HepG2 (cell line): ENCODE data around the gene IFT22. TPM values are rescaled to one million over a fixed set of nuclear protein-coding genes. Genes with fewer than 3 reads are reported as not detected.

Experiments used
- AGO2 ChIP-seq: fragments of 200-400 bp; formaldehyde crosslinking; optimal IDR thresholded peaks from 2 replicates; pipeline ENCODE3; 2017; ENCODE audit warnings: mild to moderate bottlenecking, low read depth, low read length, moderate library complexity
- ARNT2 ChIP-seq: sonication (generic); formaldehyde crosslinking; IDR thresholded peaks from 2 replicates; pipeline ENCODE4 v1.8.0; 2022; ENCODE audit warnings: mild to moderate bottlenecking, low read depth, missing genetic modification reagents, moderate library complexity
- ATF6 ChIP-seq: sonication (generic); formaldehyde crosslinking; conservative IDR thresholded peaks from 2 replicates; pipeline ENCODE4 v1.4.0; 2020; ENCODE audit warnings: missing genetic modification reagents
- CC2D1A ChIP-seq: sonication (generic); formaldehyde crosslinking; IDR thresholded peaks from 2 replicates; pipeline ENCODE4 v1.8.1; 2023; ENCODE audit warnings: mild to moderate bottlenecking, missing genetic modification reagents
- FLYWCH1 ChIP-seq: sonication (generic); formaldehyde crosslinking; IDR thresholded peaks from 2 replicates; pipeline ENCODE4 v1.8.1; 2023; ENCODE audit warnings: mild to moderate bottlenecking, missing genetic modification reagents
- FOXC1 ChIP-seq: sonication (generic); formaldehyde crosslinking; IDR thresholded peaks from 2 replicates; pipeline ENCODE4 v1.8.0; 2022; ENCODE audit warnings: mild to moderate bottlenecking, missing genetic modification reagents, borderline replicate concordance
- FOXP4 ChIP-seq: sonication (generic); formaldehyde crosslinking; IDR thresholded peaks from 2 replicates; pipeline ENCODE4 v1.4.0; 2020; ENCODE audit warnings: missing genetic modification reagents
- HCFC1 ChIP-seq: fragments of 150-350 bp; IDR thresholded peaks from 2 replicates; pipeline ENCODE4 v1.6.1; 2014; ENCODE audit warnings: low read depth, low read length
- NFE2L1 ChIP-seq: sonication (generic); formaldehyde crosslinking; IDR thresholded peaks from 2 replicates; pipeline ENCODE4 v1.4.0; 2020; ENCODE audit warnings: missing genetic modification reagents, mild to moderate bottlenecking, borderline replicate concordance
- NR2F1 ChIP-seq, 2 experiments: fragments of 450-650 bp in 1 of 2; formaldehyde crosslinking in 1 of 2; IDR thresholded peaks; 2 replicates each; pipeline versions ENCODE4 v1.5.0 to v1.6.1; 2016 to 2020; ENCODE audit warnings: mild to moderate bottlenecking in 1 of 2, missing compliant biosample characterization in 1 of 2, missing genetic modification reagents in 1 of 2, moderate library complexity in 1 of 2
- PPARG ChIP-seq: conservative IDR thresholded peaks from 2 replicates; pipeline ENCODE4 v1.6.1; 2016; ENCODE audit warnings: missing biosample characterization, missing genetic modification reagents
- SIN3A ChIP-seq: IDR thresholded peaks from 2 replicates; pipeline ENCODE4 v1.6.1; 2011; ENCODE audit warnings: low read depth, mild to moderate bottlenecking, control low read depth, low read length, borderline replicate concordance
- SMAD9 ChIP-seq: sonication (generic); formaldehyde crosslinking; IDR thresholded peaks from 2 replicates; pipeline ENCODE4 v1.5.1; 2020; ENCODE audit warnings: mild to moderate bottlenecking, missing genetic modification reagents
- SPEN ChIP-seq: sonication (generic); formaldehyde crosslinking; IDR thresholded peaks from 2 replicates; pipeline ENCODE4 v1.5.1; 2020; ENCODE audit warnings: low read depth, mild to moderate bottlenecking, missing genetic modification reagents
- TAF15 ChIP-seq: fragments of 200-400 bp; formaldehyde crosslinking; IDR thresholded peaks from one replicate; pipeline ENCODE4 v1.6.1; 2018; ENCODE audit warnings: mild to moderate bottlenecking, low read depth, low read length; ENCODE audit not compliant: poor library complexity, severe bottlenecking
- TBL1XR1 ChIP-seq: fragments of 150-350 bp; IDR thresholded peaks from 2 replicates; pipeline ENCODE4 v1.6.1; 2014; ENCODE audit warnings: borderline replicate concordance, low read length; ENCODE audit not compliant: partially characterized antibody
- TOPORS ChIP-seq: sonication (generic); formaldehyde crosslinking; IDR thresholded peaks from 2 replicates; pipeline ENCODE4 v1.8.0; 2023; ENCODE audit warnings: mild to moderate bottlenecking, missing genetic modification reagents
- ZNF329 ChIP-seq: sonication (generic); formaldehyde crosslinking; IDR thresholded peaks from 2 replicates; pipeline ENCODE4 v1.9.0; 2021; ENCODE audit warnings: low read depth, mild to moderate bottlenecking, missing genetic modification reagents
- ZNF775 ChIP-seq: sonication (generic); formaldehyde crosslinking; IDR thresholded peaks from 2 replicates; pipeline ENCODE4 v1.4.0; 2020; ENCODE audit warnings: missing genetic modification reagents, mild to moderate bottlenecking, moderate library complexity, borderline replicate concordance
- polyA plus RNA-seq, 8 experiments: library from polyadenylated mRNA; depleted of rRNA in 3 of 8; stranded (reverse) in 7 of 8; unstranded in 1 of 8; fragments of >200 nt; fragmentation: Illumina TruSeq in 4 of 8; extraction: Trizol in 4 of 8; gene quantifications; 2 replicates each; pipeline versions ENCODE4 v1.2.1 to v1.2.3, GENCODE V29; 2011 to 2016; ENCODE audit warnings: low read depth in 4 of 8, missing spikeins in 1 of 8, mixed read lengths in 1 of 8; ENCODE audit not compliant: insufficient read depth in 1 of 8
- total RNA-seq, 5 experiments: library from RNA; depleted of rRNA; stranded (reverse); fragments of >200 nt; fragmentation: Illumina TruSeq; extraction: Trizol; gene quantifications; 2 replicates each; pipeline ENCODE4 v1.2.3, GENCODE V29; 2016; ENCODE audit warnings: low read depth in 1 of 5
- TF ChIP-seq, protein P1 (sequence below): sonication (generic); formaldehyde crosslinking; IDR thresholded peaks from 2 replicates; pipeline ENCODE4 v1.9.0; 2022; ENCODE audit warnings: low read depth, missing genetic modification reagents
- TF ChIP-seq, protein P2 (sequence below): IDR thresholded peaks from 2 replicates; pipeline ENCODE4 v1.6.1; 2016; ENCODE audit warnings: missing compliant biosample characterization, missing genetic modification reagents, borderline replicate concordance

IFT22 gene
- total and polyA plus RNA-seq, 2 of the 13 experiments (the other 11 are each of a cell fraction or from before 2014, with no cell fraction given), result 8.9 to 14.5 TPM

DNA sequence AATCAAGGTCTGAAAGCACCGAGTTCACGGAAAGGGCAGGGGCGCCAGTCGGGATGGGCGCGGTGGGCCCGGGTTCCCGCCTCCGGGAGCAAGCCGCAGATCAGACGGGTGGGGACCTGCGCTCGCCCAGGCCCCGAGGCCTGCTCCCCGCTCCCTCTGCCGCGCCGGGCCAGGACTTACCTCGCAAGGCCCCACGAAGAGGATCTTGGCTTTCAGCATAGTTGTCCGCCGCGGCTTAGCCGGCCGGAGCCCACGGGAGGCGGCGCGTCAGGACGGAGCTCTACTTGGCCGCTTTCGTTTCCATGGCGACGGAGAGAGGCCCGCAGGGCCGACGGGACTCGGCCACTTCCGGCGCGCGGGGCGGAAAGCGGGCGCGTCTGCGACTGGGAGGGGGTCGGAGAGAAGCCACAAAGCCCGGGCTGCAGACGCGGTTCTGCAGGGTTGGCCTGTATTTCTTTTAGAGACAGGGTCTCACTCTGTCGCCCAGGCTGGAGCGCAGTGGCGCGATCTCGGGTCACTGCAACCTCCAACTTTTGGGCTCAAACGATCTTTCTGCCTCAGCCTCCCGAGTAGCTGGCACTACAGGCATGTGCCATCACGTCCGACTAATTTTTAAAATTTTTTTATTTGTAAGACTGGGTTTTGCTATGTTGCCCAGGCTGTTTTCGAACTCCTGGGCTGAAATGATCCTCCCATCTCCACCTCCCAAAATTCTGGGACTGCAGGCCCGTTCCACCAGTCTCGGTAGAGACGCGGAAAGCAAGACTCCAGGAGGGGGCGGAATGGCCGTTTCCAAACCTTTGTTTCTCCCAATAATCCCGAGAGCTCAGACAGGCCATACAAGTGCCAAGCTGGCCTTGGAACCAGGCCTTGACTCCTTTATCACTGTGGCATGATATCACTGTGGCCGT is at the start of gene IFT22 (continued):
- TF ChIP-seq ATF6 (CRISPR knock-in tag), result no peak
- TF ChIP-seq, protein P1, sequence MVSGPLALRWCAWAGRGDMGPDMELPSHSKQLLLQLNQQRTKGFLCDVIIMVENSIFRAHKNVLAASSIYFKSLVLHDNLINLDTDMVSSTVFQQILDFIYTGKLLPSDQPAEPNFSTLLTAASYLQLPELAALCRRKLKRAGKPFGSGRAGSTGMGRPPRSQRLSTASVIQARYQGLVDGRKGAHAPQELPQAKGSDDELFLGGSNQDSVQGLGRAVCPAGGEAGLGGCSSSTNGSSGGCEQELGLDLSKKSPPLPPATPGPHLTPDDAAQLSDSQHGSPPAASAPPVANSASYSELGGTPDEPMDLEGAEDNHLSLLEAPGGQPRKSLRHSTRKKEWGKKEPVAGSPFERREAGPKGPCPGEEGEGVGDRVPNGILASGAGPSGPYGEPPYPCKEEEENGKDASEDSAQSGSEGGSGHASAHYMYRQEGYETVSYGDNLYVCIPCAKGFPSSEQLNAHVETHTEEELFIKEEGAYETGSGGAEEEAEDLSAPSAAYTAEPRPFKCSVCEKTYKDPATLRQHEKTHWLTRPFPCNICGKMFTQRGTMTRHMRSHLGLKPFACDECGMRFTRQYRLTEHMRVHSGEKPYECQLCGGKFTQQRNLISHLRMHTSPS (CRISPR knock-in tag), result no peak
- no peak for TF ChIP-seq NFE2L1 (CRISPR knock-in tag)
- TF ChIP-seq TOPORS (CRISPR knock-in tag), result no peak
- TF ChIP-seq SIN3A, result peak; percentile 78; the same call in 1 of the 2 replicates
- no peak for TF ChIP-seq TAF15
- no peak for TF ChIP-seq NR2F1 (CRISPR knock-in tag; IDR thresholded peaks at IDR 0.05)
- TF ChIP-seq HCFC1, result no peak
- TF ChIP-seq FOXC1 (CRISPR knock-in tag), result no peak; the same call in 1 of the 2 replicates
- TF ChIP-seq TBL1XR1, result no peak
- no peak for TF ChIP-seq ZNF775 (CRISPR knock-in tag)
- no peak for TF ChIP-seq SMAD9 (CRISPR knock-in tag)
- no peak for TF ChIP-seq PPARG (CRISPR knock-in tag)
- TF ChIP-seq AGO2, result peak; percentile 18
- TF ChIP-seq SPEN (CRISPR knock-in tag), result peak; percentile 48; the same call in 1 of the 2 replicates
- TF ChIP-seq ARNT2 (CRISPR knock-in tag), result no peak
- TF ChIP-seq CC2D1A (CRISPR knock-in tag), result no peak
- TF ChIP-seq FLYWCH1 (CRISPR knock-in tag), result no peak
- TF ChIP-seq, protein P2, sequence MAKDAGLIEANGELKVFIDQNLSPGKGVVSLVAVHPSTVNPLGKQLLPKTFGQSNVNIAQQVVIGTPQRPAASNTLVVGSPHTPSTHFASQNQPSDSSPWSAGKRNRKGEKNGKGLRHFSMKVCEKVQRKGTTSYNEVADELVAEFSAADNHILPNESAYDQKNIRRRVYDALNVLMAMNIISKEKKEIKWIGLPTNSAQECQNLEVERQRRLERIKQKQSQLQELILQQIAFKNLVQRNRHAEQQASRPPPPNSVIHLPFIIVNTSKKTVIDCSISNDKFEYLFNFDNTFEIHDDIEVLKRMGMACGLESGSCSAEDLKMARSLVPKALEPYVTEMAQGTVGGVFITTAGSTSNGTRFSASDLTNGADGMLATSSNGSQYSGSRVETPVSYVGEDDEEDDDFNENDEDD (CRISPR knock-in tag), result no peak
- no peak for TF ChIP-seq ZNF329 (CRISPR knock-in tag)
- TF ChIP-seq FOXP4 (CRISPR knock-in tag), result no peak; the same call in 1 of the 2 replicates
